Measurements from ENCODE around the gene HCN2.

HCN2 gene

DNA sequence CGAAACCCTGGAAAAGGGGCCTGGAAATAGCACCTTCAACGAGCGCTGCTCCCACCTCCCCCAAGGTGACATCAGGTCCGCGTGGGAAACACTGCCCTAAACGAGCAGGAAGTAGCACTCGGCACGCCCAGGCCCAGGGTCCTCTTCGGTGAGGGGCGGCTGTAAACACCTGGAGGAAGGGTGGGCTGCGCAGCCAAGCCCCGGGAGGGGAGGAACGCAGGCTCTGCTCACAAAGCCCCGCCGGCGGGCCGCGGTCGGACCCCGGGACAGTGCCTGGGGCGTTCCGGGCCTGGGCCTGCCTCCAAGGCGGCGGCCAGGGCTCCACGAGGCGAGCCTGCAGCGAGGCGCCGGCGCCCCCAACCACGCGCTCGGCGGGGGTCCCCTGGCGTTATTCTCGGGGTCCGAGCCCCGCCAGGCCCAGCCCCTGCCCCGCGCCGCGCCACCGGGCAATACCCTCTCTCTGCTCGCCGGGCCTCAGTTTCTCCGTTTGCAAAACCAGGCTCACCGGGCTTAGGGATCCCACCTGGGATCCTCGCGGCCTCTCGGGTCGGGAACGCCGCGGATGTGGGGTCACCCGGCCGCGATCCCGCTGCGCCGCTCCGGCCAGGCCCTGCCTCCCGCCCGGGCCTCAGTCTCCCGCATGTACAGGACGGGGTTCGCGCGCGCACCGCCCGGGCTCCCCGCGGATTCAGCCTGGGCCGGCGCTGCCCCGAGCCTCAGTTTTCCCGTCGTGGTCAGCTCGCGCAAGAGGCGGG lies 72.7 kb downstream of the HCN2 start:
- Histone ChIP-seq H3K9me3 (ENCODE audit: control insufficient read depth, insufficient read depth, low read depth, low read length) (no peaks in the 10 kb centered on the region), H3K4me3 (ENCODE audit: low read depth, low read length) (peak overlapping the region; percentile 86), H3K4me1 (ENCODE audit: control insufficient read depth, insufficient read depth, low read length) (peaks cover 9% of the 10 kb centered on the region), H3K36me3 (ENCODE audit: control insufficient read depth in 2 of 2, insufficient read depth in 1 of 2, low read length in 2 of 2) (peaks cover 0 to 33% of the 10 kb centered on the region in 2 experiments; a peak in 1 of 3 replicates), H3K27ac (ENCODE audit: extremely low read depth, low read depth, low read length) (peak overlapping the region; percentile 94)
- TF ChIP-seq SCRT2 (tag by site-specific recombination; IDR thresholded peaks at IDR 0.05) (no peak), ZNF335 (tag by site-specific recombination; conservative IDR thresholded peaks at IDR 0.05) (peak; percentile 55), GLIS1 (tag by site-specific recombination; IDR thresholded peaks at IDR 0.05) (peak; percentile 38; the same call in 1 of the 2 replicates), ZNF76 (tag by site-specific recombination; IDR thresholded peaks at IDR 0.05; ENCODE audit: borderline replicate concordance, low read depth) (peak; percentile 43; the same call in 1 of the 2 replicates), BCL11B (tag by site-specific recombination; IDR thresholded peaks at IDR 0.05; ENCODE audit: low read depth) (0 out of 2 replicates have a peak, but pooled peaks have one; percentile 14), OVOL3 (tag by site-specific recombination; IDR thresholded peaks at IDR 0.05) (no peak), ZNF571 (tag by site-specific recombination; IDR thresholded peaks at IDR 0.05) (no peak), ZBTB20 (tag by site-specific recombination; IDR thresholded peaks at IDR 0.05) (peak; percentile 10; the same call in 1 of the 2 replicates), SALL2 (tag by site-specific recombination; IDR thresholded peaks at IDR 0.05; ENCODE audit: borderline replicate concordance) (no peak), KLF9 (tag by site-specific recombination; IDR thresholded peaks at IDR 0.05; ENCODE audit: low read depth) (peak; percentile 63; the same call in 1 of the 2 replicates), EGR2 (tag by site-specific recombination; IDR thresholded peaks at IDR 0.05; ENCODE audit: low read depth) (peak; percentile 58), KLF1 (tag by site-specific recombination; IDR thresholded peaks at IDR 0.05) (peak; percentile 46; the same call in 1 of the 2 replicates), ZFHX2 (tag by site-specific recombination; conservative IDR thresholded peaks at IDR 0.05) (peak; percentile 55), SP3 (tag by site-specific recombination; IDR thresholded peaks at IDR 0.05) (peak; percentile 60; the same call in 1 of the 2 replicates), SP2 (tag by site-specific recombination; IDR thresholded peaks at IDR 0.05) (peak; percentile 89), ZNF529 (tag by site-specific recombination; IDR thresholded peaks at IDR 0.05; ENCODE audit: insufficient replicate concordance) (no peak), ZNF433 (tag by site-specific recombination; IDR thresholded peaks at IDR 0.05; ENCODE audit: low read depth) (no peak)
- TF ChIP-seq, protein P1, sequence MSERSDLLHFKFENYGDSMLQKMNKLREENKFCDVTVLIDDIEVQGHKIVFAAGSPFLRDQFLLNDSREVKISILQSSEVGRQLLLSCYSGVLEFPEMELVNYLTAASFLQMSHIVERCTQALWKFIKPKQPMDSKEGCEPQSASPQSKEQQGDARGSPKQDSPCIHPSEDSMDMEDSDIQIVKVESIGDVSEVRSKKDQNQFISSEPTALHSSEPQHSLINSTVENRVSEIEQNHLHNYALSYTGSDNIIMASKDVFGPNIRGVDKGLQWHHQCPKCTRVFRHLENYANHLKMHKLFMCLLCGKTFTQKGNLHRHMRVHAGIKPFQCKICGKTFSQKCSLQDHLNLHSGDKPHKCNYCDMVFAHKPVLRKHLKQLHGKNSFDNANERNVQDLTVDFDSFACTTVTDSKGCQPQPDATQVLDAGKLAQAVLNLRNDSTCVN (tag by site-specific recombination; optimal IDR thresholded peaks at IDR 0.05): peak; percentile 65
- TF ChIP-seq, protein P2, sequence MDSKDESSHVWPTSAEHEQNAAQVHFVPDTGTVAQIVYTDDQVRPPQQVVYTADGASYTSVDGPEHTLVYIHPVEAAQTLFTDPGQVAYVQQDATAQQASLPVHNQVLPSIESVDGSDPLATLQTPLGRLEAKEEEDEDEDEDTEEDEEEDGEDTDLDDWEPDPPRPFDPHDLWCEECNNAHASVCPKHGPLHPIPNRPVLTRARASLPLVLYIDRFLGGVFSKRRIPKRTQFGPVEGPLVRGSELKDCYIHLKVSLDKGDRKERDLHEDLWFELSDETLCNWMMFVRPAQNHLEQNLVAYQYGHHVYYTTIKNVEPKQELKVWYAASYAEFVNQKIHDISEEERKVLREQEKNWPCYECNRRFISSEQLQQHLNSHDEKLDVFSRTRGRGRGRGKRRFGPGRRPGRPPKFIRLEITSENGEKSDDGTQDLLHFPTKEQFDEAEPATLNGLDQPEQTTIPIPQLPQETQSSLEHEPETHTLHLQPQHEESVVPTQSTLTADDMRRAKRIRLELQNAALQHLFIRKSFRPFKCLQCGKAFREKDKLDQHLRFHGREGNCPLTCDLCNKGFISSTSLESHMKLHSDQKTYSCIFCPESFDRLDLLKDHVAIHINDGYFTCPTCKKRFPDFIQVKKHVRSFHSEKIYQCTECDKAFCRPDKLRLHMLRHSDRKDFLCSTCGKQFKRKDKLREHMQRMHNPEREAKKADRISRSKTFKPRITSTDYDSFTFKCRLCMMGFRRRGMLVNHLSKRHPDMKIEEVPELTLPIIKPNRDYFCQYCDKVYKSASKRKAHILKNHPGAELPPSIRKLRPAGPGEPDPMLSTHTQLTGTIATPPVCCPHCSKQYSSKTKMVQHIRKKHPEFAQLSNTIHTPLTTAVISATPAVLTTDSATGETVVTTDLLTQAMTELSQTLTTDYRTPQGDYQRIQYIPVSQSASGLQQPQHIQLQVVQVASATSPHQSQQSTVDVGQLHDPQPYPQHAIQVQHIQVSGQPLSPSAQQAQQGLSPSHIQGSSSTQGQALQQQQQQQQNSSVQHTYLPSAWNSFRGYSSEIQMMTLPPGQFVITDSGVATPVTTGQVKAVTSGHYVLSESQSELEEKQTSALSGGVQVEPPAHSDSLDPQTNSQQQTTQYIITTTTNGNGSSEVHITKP (tag by site-specific recombination; IDR thresholded peaks at IDR 0.05): no peak
- TF ChIP-seq, protein P3, sequence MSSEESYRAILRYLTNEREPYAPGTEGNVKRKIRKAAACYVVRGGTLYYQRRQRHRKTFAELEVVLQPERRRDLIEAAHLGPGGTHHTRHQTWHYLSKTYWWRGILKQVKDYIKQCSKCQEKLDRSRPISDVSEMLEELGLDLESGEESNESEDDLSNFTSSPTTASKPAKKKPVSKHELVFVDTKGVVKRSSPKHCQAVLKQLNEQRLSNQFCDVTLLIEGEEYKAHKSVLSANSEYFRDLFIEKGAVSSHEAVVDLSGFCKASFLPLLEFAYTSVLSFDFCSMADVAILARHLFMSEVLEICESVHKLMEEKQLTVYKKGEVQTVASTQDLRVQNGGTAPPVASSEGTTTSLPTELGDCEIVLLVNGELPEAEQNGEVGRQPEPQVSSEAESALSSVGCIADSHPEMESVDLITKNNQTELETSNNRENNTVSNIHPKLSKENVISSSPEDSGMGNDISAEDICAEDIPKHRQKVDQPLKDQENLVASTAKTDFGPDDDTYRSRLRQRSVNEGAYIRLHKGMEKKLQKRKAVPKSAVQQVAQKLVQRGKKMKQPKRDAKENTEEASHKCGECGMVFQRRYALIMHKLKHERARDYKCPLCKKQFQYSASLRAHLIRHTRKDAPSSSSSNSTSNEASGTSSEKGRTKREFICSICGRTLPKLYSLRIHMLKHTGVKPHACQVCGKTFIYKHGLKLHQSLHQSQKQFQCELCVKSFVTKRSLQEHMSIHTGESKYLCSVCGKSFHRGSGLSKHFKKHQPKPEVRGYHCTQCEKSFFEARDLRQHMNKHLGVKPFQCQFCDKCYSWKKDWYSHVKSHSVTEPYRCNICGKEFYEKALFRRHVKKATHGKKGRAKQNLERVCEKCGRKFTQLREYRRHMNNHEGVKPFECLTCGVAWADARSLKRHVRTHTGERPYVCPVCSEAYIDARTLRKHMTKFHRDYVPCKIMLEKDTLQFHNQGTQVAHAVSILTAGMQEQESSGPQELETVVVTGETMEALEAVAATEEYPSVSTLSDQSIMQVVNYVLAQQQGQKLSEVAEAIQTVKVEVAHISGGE (tag by site-specific recombination; conservative IDR thresholded peaks at IDR 0.05; ENCODE audit: low read depth): peak; percentile 22; the same call in 1 of the 2 replicates
- ChIA-PET CTCF (interaction anchor here (0.7 to 1.3 kb wide), 2 partner anchors 75 to 78 kb away, joined by 3 to 5 read pairs; no protein-coding TSS in a partner anchor), POLR2A (interaction anchor here (0.5 to 1.5 kb wide), 8 partner anchors 13 to 1806 kb away, joined by 3 to 8 read pairs (median 4); partner anchors contain the start of gene WDR18)
